Keratinocyte (primary cell): Measurements from ENCODE around the gene CNTRL. TPM values are rescaled to one million over a fixed set of nuclear protein-coding genes. Genes with fewer than 3 reads are reported as not detected.

ENCODE experiments used
- DNase-seq: peaks from one replicate; pipeline ENCODE4 v3.0.0-alpha.2; 2011; ENCODE audit warnings: low read depth, missing footprints, low spot score
- FAIRE-seq: peaks from 2 replicates; lab custom pipeline; 2011; peaks lifted over from hg19 to GRCh38; lab: Jason Lieb, UNC
- H2AFZ ChIP-seq: 2 replicates; pipeline ENCODE4 v1.6.0; 2012; ENCODE audit warnings: low read length, control low read depth, inconsistent platforms; ENCODE audit not compliant: control insufficient read depth
- H3K27ac ChIP-seq: 2 replicates; pipeline ENCODE4 v1.5.1; 2011; ENCODE audit warnings: low read length; ENCODE audit not compliant: control insufficient read depth, insufficient read depth
- H3K27me3 ChIP-seq: 3 replicates; pipeline ENCODE4 v1.6.0; 2011; ENCODE audit warnings: low read length; ENCODE audit not compliant: control insufficient read depth, insufficient read depth; ENCODE audit errors: extremely low read depth
- H3K36me3 ChIP-seq, 2 experiments: 2 replicates in 1 of 2; 3 replicates in 1 of 2; pipeline ENCODE4 v1.5.1; 2011; ENCODE audit warnings: low read length in 2 of 2, mild to moderate bottlenecking in 1 of 2; ENCODE audit not compliant: control insufficient read depth in 2 of 2, insufficient read depth in 2 of 2; ENCODE audit errors: extremely low read depth in 1 of 2
- H3K4me1 ChIP-seq: 3 replicates; pipeline ENCODE4 v1.5.1; 2011; ENCODE audit warnings: low read length; ENCODE audit not compliant: control insufficient read depth, insufficient read depth; ENCODE audit errors: extremely low read depth
- H3K4me2 ChIP-seq: 3 replicates; pipeline ENCODE4 v1.6.0; 2011; ENCODE audit warnings: low read depth, low read length; ENCODE audit not compliant: control insufficient read depth, insufficient read depth; ENCODE audit errors: extremely low read depth
- H3K4me3 ChIP-seq, 3 experiments: fragments of 200-600 bp in 1 of 3; sonication (generic) in 1 of 3; 2 replicates in 2 of 3; 3 replicates in 1 of 3; pipeline ENCODE4 v1.5.1; 2011 to 2016; ENCODE audit warnings: low read length in 3 of 3, mild to moderate bottlenecking in 3 of 3, control low read depth in 2 of 3, inconsistent platforms in 1 of 3, low read depth in 1 of 3, mixed read lengths in 1 of 3, mixed run types in 1 of 3, moderate library complexity in 1 of 3; ENCODE audit not compliant: control insufficient read depth in 2 of 3, insufficient read depth in 2 of 3; ENCODE audit errors: extremely low read depth in 1 of 3
- H3K79me2 ChIP-seq: 2 replicates; pipeline ENCODE4 v1.6.0; 2012; ENCODE audit warnings: low read length; ENCODE audit not compliant: control insufficient read depth, insufficient read depth
- H3K9ac ChIP-seq: 3 replicates; pipeline ENCODE4 v1.6.0; 2011; ENCODE audit warnings: low read length; ENCODE audit not compliant: control insufficient read depth, insufficient read depth; ENCODE audit errors: extremely low read depth
- H3K9me1 ChIP-seq: 3 replicates; pipeline ENCODE4 v1.6.0; 2011; ENCODE audit warnings: low read length; ENCODE audit not compliant: control insufficient read depth, insufficient read depth; ENCODE audit errors: extremely low read depth
- H3K9me3 ChIP-seq: 2 replicates; pipeline ENCODE4 v1.5.1; 2012; ENCODE audit warnings: low read depth, low read length; ENCODE audit not compliant: control insufficient read depth
- H4K20me1 ChIP-seq: 3 replicates; pipeline ENCODE4 v1.6.0; 2011; ENCODE audit warnings: low read length; ENCODE audit not compliant: control insufficient read depth, insufficient read depth; ENCODE audit errors: extremely low read depth
- CTCF ChIP-seq, 3 experiments: IDR thresholded peaks in 1 of 3; conservative IDR thresholded peaks in 1 of 3; optimal IDR thresholded peaks in 1 of 3; 2 replicates in 2 of 3; 3 replicates in 1 of 3; pipeline versions ENCODE3 to v1.5.1; 2011; ENCODE audit warnings: low read length in 3 of 3, mild to moderate bottlenecking in 3 of 3, moderate library complexity in 2 of 3, control low read depth in 1 of 3, inconsistent platforms in 1 of 3; ENCODE audit not compliant: insufficient read depth in 2 of 3; ENCODE audit errors: extremely low read depth in 1 of 3
- EZH2 ChIP-seq: IDR thresholded peaks from one replicate; pipeline ENCODE4 v1.6.1; 2012; ENCODE audit warnings: inconsistent platforms, mild to moderate bottlenecking, low read length, moderate library complexity
- dilution Hi-C: fragments of 300-500 bp; cut with MboI; formaldehyde crosslinking; loops from one replicate; pipeline ENCODE4 v1.7.0; 2020; ENCODE audit warnings: low sequenced_read_pairs; ENCODE audit not compliant: extremely low pct_ligation_motif_present
- polyA plus RNA-seq, 5 experiments: library from polyadenylated mRNA; depleted of rRNA in 3 of 5; stranded (reverse) in 3 of 5; stranded (forward) in 1 of 5; unstranded in 1 of 5; fragments of >200 nt; gene quantifications; 1 replicate in 1 of 5; 2 replicates in 3 of 5; 3 replicates in 1 of 5; pipeline versions ENCODE4 v1.2.1 to v1.2.3, GENCODE V29; 2011 to 2012; ENCODE audit warnings: missing spikeins in 2 of 5, low read depth in 1 of 5, low replicate concordance in 1 of 5

Gene CNTRL
- polyA plus RNA-seq, 1 donor (not counting 4 experiments of a cell fraction or from before 2014, with no cell fraction given) = 5.3 TPM

- Histone ChIP-seq H4K20me1 (no peaks in the 10 kb centered on the region), H3K4me1 (peaks cover 13% of the 10 kb centered on the region), H2AFZ (no peak overlapping the region), H3K4me2 (no peak overlapping the region), H3K9me1 (no peaks in the 10 kb centered on the region), H3K27ac (no peak overlapping the region), H3K4me3 (no peak overlapping the region), H3K9ac (no peak overlapping the region), H3K79me2 (no peaks in the 10 kb centered on the region), H3K9me3 (no peaks in the 10 kb centered on the region), H3K27me3 (no peaks in the 10 kb centered on the region), H3K36me3 (peaks cover 4 to 38% of the 10 kb centered on the region in 2 experiments)
- dilution Hi-C loops = no loop called here
- TF ChIP-seq EZH2 (no peak), CTCF (optimal IDR thresholded peaks at IDR 0.05 in 1 of 3, IDR thresholded peaks at IDR 0.05 in 1 of 3, conservative IDR thresholded peaks at IDR 0.05 in 1 of 3; ENCODE audit: extremely low read depth in 1 of 3, insufficient read depth in 2 of 3, low read length in 3 of 3) (no peak)
- DNase-seq = no peak
- FAIRE-seq = no peak
Measured at GRCh38 chr9:121144482-121144881, 69.7 kb downstream of the CNTRL start.

GRCh38 chr9:121150188-121150587, 75.4 kb downstream of the CNTRL start:
- H3K9me3 ChIP-seq = no peaks in the 10 kb centered on the region
- no peak overlapping the region for H3K27ac ChIP-seq
- H3K4me2 ChIP-seq = no peak overlapping the region
- H3K9me1 ChIP-seq = no peaks in the 10 kb centered on the region
- H4K20me1 ChIP-seq = no peaks in the 10 kb centered on the region
- TF ChIP-seq CTCF (optimal IDR thresholded peaks at IDR 0.05 in 1 of 3, IDR thresholded peaks at IDR 0.05 in 1 of 3, conservative IDR thresholded peaks at IDR 0.05 in 1 of 3; ENCODE audit: extremely low read depth in 1 of 3, insufficient read depth in 2 of 3, low read length in 3 of 3) = no peak
- TF ChIP-seq EZH2 = no peak
- no peak for FAIRE-seq
- H3K9ac ChIP-seq = no peak overlapping the region
- DNase-seq = no peak
- H2AFZ ChIP-seq = no peak overlapping the region
- H3K79me2 ChIP-seq = no peaks in the 10 kb centered on the region
- no peaks in the 10 kb centered on the region for H3K27me3 ChIP-seq
- H3K4me1 ChIP-seq = peaks cover 13% of the 10 kb centered on the region
- H3K4me3 ChIP-seq = no peak overlapping the region
- H3K36me3 ChIP-seq = peaks cover 4 to 24% of the 10 kb centered on the region in 2 experiments
- dilution Hi-C loops = no loop called here
